D341Med (cell line): ENCODE data around the gene ELL2.

Experiments used
- DNase-seq: peaks from one replicate; pipeline ENCODE4 v3.0.0; 2012; ENCODE audit warnings: low spot score

The ELL2 gene

GRCh38 chr5:95983080-95983479, 21.4 kb upstream of the ELL2 start:
- DNase-seq = no peak

GRCh38 chr5:95976606-95977005, 15.0 kb upstream of the ELL2 start:
- no peak for DNase-seq

- DNase-seq = no peak
These were observed 14.1 kb upstream of the ELL2 start for GRCh38 chr5:95975703-95976102.

GRCh38 chr5:95973793-95974325, 12.2 kb upstream of the ELL2 start:
- no peak for DNase-seq

GRCh38 chr5:95972196-95972595, 10.5 kb upstream of the ELL2 start:
- DNase-seq = no peak

GRCh38 chr5:95970359-95970704, 8.7 kb upstream of the ELL2 start:
- DNase-seq = no peak

- no peak for DNase-seq
These were observed 8.2 kb upstream of the ELL2 start for GRCh38 chr5:95969651-95970358.

- no peak for DNase-seq
These were observed 7.4 kb upstream of the ELL2 start for GRCh38 chr5:95969055-95969454.

- no peak for DNase-seq
These were observed 5.6 kb upstream of the ELL2 start for GRCh38 chr5:95967236-95967635.

GRCh38 chr5:95966005-95966404, 4.4 kb upstream of the ELL2 start:
- no peak for DNase-seq

- no peak for DNase-seq
These were observed 2.2 kb upstream of the ELL2 start for GRCh38 chr5:95963650-95964410.

GRCh38 chr5:95962785-95963184, 1.1 kb upstream of the ELL2 start:
- DNase-seq = no peak

- no peak for DNase-seq
These were observed 773 bp upstream of the ELL2 start for GRCh38 chr5:95962475-95962773.

GRCh38 chr5:95960667-95961616, 709 bp downstream of the ELL2 start:
- peak; percentile 90 for DNase-seq

GRCh38 chr5:95959888-95960666, 1.6 kb downstream of the ELL2 start:
- DNase-seq = no peak

- DNase-seq = no peak
These were observed 2.4 kb downstream of the ELL2 start for GRCh38 chr5:95959051-95959887.

- no peak for DNase-seq
These were observed 3.2 kb downstream of the ELL2 start for GRCh38 chr5:95958310-95959014.

GRCh38 chr5:95957561-95958203, 4.0 kb downstream of the ELL2 start:
- no peak for DNase-seq

- DNase-seq = no peak
These were observed 4.8 kb downstream of the ELL2 start for GRCh38 chr5:95956900-95957293.
